Measurements from ENCODE around the gene PPP4R2. TPM values are rescaled to one million over a fixed set of nuclear protein-coding genes. Genes with fewer than 3 reads are reported as not detected.

PPP4R2 gene
- total and polyA plus RNA-seq, 12 donors, result 14.2 to 90.1 (median 56.1) TPM

GRCh38 chr3:73021301-73021835 is 24.8 kb downstream of the PPP4R2 start:
- H3K4me3 ChIP-seq, result no peak overlapping the region
- DNase-seq, result no peak
- TF ChIP-seq, protein P1, sequence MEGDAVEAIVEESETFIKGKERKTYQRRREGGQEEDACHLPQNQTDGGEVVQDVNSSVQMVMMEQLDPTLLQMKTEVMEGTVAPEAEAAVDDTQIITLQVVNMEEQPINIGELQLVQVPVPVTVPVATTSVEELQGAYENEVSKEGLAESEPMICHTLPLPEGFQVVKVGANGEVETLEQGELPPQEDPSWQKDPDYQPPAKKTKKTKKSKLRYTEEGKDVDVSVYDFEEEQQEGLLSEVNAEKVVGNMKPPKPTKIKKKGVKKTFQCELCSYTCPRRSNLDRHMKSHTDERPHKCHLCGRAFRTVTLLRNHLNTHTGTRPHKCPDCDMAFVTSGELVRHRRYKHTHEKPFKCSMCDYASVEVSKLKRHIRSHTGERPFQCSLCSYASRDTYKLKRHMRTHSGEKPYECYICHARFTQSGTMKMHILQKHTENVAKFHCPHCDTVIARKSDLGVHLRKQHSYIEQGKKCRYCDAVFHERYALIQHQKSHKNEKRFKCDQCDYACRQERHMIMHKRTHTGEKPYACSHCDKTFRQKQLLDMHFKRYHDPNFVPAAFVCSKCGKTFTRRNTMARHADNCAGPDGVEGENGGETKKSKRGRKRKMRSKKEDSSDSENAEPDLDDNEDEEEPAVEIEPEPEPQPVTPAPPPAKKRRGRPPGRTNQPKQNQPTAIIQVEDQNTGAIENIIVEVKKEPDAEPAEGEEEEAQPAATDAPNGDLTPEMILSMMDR (IDR thresholded peaks at IDR 0.05), result no peak
- no peak for TF ChIP-seq POLR2A (IDR thresholded peaks at IDR 0.05)
- H3K27ac ChIP-seq, result no peak overlapping the region
- intact Hi-C loops (cut with DNase I), result no loop called here
- no peaks in the 10 kb centered on the region for H3K27me3 ChIP-seq
- WGBS, 4 donors, result 50 to 94% (median 82%) methylated on average over 4 of the region's 4 CpGs
- H3K4me1 ChIP-seq (replicated peaks in 1 of 2), result peaks cover 5 to 32% of the 10 kb centered on the region in 2 donors
- no peaks in the 10 kb centered on the region for H3K36me3 ChIP-seq (replicated peaks in 1 of 2)
- no peaks in the 10 kb centered on the region for H3K9me3 ChIP-seq (replicated peaks in 1 of 3)

GRCh38 chr3:73024836-73025235 is 28.2 kb downstream of the PPP4R2 start:
- H3K27ac ChIP-seq, result no peak overlapping the region
- H3K36me3 ChIP-seq (replicated peaks in 1 of 2), result no peaks in the 10 kb centered on the region
- no peaks in the 10 kb centered on the region for H3K27me3 ChIP-seq
- no peak overlapping the region for H3K4me3 ChIP-seq
- intact Hi-C loops (cut with DNase I), result no loop called here
- no peaks in the 10 kb centered on the region for H3K9me3 ChIP-seq (replicated peaks in 1 of 3)
- peaks cover 17 to 46% of the 10 kb centered on the region in 2 donors for H3K4me1 ChIP-seq (replicated peaks in 1 of 2)
- no peak for DNase-seq
- no peak for TF ChIP-seq POLR2A (IDR thresholded peaks at IDR 0.05)
- TF ChIP-seq, protein P1 (IDR thresholded peaks at IDR 0.05), result no peak

- peaks cover 21 to 51% of the 10 kb centered on the region in 2 donors for H3K4me1 ChIP-seq (replicated peaks in 1 of 2)
- intact Hi-C loops (cut with DNase I), result no loop called here
- no peak for DNase-seq
- TF ChIP-seq, protein P1 (IDR thresholded peaks at IDR 0.05), result no peak
- no peak for TF ChIP-seq POLR2A (IDR thresholded peaks at IDR 0.05)
- no peaks in the 10 kb centered on the region for H3K9me3 ChIP-seq (replicated peaks in 1 of 3)
- H3K27ac ChIP-seq, result no peak overlapping the region
- H3K27me3 ChIP-seq, result no peaks in the 10 kb centered on the region
- WGBS, 4 donors, result 62 to 84% (median 71%) methylated on average over 6 of the region's 6 CpGs
- H3K36me3 ChIP-seq (replicated peaks in 1 of 2), result no peaks in the 10 kb centered on the region
- H3K4me3 ChIP-seq, result no peak overlapping the region
These were observed 29.6 kb downstream of the PPP4R2 start for GRCh38 chr3:73026111-73026759.

GRCh38 chr3:73026760-73027113 is 30.1 kb downstream of the PPP4R2 start:
- 51 to 98% (median 93%) methylated on average over 2 of the region's 2 CpGs for WGBS, 4 donors

More at GRCh38 chr3:73026760-73027113, 30.1 kb downstream of the PPP4R2 start:
- Histone ChIP-seq H3K9me3 (replicated peaks in 1 of 3) (no peaks in the 10 kb centered on the region), H3K27ac (no peak overlapping the region), H3K4me1 (replicated peaks in 1 of 2) (peaks cover 21 to 51% of the 10 kb centered on the region in 2 donors), H3K27me3 (no peaks in the 10 kb centered on the region), H3K4me3 (no peak overlapping the region), H3K36me3 (replicated peaks in 1 of 2) (no peaks in the 10 kb centered on the region)
- intact Hi-C loops (cut with DNase I), result no loop called here
- TF ChIP-seq, protein P1 (IDR thresholded peaks at IDR 0.05), result no peak
- TF ChIP-seq POLR2A (IDR thresholded peaks at IDR 0.05), result no peak
- no peak for DNase-seq

All from adrenal gland (tissue), 12 donors.